COLO668 (cell line): ENCODE data around the gene NKIRAS2.

Source experiments
- DNase-seq: peaks from one replicate; lab custom pipeline; 2025; ENCODE audit not compliant: unreplicated experiment; lab: John Stamatoyannopoulos, UW

The NKIRAS2 gene

DNA sequence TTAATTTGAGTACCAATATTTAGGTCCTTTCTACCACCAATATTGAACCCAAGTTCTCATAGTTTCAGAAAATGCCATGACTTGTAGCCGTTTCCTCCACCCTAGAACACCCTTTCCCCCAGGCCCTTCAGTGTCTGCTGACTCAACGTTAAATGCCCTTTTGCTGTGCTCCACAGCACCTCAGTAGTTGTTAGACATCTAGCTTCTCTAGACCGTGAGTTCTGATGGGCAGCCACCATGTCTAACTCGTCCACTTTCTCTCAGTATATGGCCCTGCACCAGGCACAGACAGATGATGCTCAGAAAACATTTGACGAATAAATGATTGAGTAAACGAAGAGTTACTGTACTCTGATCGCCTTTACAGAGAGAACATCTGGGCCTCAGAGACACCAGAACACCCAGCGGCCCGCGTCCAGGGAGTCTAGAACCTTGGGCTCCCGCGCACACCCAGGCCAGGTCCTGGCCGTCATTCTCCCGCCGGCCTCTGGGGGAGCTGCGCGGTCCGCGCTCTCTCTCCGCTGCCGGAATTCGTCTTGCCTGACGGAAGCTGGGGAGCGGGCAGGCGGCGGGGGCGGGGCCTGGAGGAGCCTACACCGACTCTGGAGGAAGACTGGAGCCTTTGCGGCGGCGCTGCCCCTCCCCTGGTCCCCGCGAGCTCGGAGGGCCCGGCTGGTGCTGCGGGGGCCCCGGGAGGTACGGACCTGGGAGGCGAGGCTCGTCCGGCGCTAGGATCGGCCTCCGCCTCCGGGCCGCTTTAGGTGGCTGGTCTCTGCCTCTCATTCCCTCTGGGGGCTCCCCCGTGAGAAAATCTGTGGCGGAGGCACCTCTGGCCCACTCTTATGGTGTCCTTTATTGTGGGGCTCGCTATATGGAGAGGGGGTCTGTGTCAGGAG lies at the start of gene NKIRAS2:
Gene NKIRAS2, plus strand, starts transcription at position 582 of the 896 bp plus-strand sequence. CDS start 1,488 bp downstream, outside the sequence.
- peak; percentile 87 for DNase-seq

GRCh38 chr17:41970901-41971331 lies 49.0 kb upstream of the NKIRAS2 start:
- DNase-seq: no peak

- no peak for DNase-seq
Measured at GRCh38 chr17:41971721-41972523, 48.0 kb upstream of the NKIRAS2 start.

GRCh38 chr17:41972571-41973407 lies 47.1 kb upstream of the NKIRAS2 start:
- peak; percentile 62 for DNase-seq

GRCh38 chr17:41973408-41973811 lies 46.5 kb upstream of the NKIRAS2 start:
- no peak for DNase-seq

GRCh38 chr17:41974031-41974430 lies 45.9 kb upstream of the NKIRAS2 start:
- DNase-seq: no peak

GRCh38 chr17:41974658-41975057 lies 45.2 kb upstream of the NKIRAS2 start:
- no peak for DNase-seq

- no peak for DNase-seq
Measured at GRCh38 chr17:41975099-41976083, 44.5 kb upstream of the NKIRAS2 start.

DNA sequence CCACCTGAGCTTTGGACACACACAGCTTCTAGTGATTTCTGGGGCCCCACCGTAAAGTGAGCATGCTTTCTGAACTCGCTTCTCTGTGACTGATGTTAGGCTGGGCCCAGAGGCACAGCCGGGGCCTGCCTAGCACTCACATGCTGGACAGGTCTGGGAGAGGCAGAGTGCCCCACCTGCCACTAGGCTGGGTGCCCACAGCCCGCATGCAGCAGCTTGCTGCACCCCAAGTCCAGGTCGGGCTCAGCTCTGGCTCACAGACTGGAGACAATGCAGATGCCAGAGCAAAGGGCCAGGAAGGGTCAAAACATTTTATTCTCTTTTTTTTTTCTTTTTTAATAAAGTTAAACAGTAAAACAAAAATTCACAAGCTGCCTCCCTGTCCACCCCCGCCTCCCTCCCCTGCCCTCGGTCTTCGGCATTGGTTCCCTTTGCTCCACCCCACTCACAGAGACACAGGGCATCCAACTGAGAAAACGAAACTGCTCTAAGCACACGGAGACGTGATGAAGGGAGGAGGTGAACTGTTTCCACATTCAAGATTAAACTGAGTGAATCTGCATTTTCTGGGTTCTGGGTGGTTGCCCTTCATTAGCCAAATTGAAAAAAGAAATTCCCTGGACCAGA lies 43.6 kb upstream of the NKIRAS2 start:
- no peak for DNase-seq

DNA sequence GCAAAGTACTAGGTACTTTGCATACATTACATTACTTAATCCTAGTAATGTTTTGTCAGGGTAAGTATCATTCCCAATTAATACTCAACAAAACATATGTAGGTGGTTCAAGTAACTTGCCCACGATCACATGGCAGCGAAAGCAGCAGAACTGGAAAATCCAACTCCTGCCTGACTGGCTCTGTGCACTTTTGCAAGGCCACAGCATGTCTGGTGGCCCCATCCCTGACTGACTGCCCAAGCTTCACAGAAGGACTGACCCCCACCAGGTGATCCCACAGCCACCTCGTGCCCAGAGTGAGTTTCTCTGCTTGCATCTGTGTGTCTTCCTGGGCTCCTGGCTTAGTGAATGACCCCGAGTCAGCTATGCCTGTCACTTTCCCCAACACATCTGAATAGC lies 41.9 kb upstream of the NKIRAS2 start:
- DNase-seq: no peak

DNA sequence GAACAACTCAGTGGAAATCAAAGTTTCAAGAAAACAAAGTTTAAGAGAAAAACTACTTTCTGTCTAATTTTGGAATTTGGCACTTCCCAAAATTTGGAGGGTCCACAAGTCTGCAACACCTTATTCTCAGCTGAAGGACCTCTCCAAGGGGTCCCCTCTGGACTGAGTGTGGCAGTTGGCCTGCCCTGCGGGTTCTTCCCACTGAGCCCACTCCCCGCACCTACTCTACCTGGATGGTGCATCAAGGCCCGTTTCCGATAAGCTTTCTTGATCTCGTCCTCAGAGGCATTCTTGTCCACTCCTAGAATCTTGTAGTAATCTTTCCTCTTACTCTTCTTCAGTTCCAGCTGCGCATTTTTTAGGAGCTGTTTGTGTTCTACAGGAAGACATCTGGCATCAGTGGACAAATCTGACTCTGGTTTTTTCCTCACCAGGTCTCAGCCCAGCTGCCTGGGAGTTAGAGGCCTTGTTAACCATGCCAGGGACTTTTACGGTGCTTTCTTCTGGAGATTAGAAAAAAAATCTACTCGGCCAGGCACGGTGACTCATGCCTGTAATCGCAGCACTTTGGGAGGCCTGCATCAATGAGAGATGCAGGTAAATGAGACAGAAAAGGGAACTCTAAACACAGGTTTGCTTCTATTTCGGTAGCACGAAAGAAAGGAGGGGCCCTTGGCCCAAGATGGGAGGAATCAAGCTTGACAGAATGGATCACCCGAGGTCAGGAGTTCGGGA lies 37.7 kb upstream of the NKIRAS2 start:
- DNase-seq: no peak

GRCh38 chr17:41984454-41984853 lies 35.4 kb upstream of the NKIRAS2 start:
- DNase-seq: no peak

DNA sequence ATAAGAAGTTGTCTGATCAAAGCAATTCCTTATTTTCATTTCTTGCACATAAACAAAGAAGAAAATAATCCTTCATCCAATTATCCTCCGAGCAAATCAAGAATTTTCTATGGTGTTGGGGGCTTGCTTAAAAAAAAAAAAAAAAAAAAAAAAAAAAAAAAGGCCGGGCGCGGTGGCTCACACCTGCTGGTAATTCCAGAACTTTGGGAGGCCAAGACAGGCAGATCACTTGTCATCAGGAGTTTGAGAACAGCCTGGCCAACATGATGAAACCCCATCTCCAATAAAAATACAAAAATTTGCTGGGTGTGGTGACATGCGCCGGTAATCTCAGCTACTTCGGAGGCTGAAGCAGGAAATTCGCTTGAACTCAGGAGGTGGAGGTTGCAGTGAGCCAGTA lies 34.0 kb upstream of the NKIRAS2 start:
- no peak for DNase-seq

- DNase-seq: no peak
Measured at GRCh38 chr17:41986634-41987033, 33.3 kb upstream of the NKIRAS2 start.

- no peak for DNase-seq
Measured at GRCh38 chr17:41987642-41988041, 32.2 kb upstream of the NKIRAS2 start.

- DNase-seq: no peak
Measured at GRCh38 chr17:41988418-41988817, 31.5 kb upstream of the NKIRAS2 start.

DNA sequence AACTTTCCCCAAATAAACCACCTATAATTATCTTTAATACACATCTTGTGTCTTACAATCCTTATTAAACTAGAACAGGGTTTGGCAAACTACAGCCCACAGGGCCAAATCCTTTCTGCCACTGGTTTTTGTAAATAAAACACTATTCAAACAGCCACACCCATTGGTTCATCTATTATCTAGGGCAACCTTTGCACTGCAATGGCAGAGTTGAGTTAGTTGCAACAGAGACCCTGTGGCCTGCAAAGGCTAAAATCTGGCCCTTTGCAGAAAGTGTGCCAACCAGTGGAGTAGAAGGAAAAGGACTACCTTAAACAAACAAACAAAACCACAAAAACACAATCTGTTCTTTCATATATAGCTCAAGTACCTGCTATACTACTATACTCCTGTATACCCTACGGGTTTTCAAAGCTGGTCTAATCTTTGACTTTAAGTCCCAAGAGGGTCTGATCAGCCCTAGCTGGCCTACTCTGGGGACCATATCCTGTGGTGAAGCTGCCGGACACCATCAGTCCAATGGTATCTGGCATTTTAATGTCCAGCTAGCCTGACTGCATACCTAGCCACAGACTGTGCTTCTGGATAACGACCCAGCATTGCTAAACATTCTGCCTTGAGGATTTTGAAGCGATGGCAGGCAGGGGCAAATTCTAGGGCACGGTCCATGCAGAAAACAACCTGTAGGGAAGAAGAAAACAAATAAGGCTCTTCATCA lies 30.0 kb upstream of the NKIRAS2 start:
- peak; percentile 0 for DNase-seq

DNA sequence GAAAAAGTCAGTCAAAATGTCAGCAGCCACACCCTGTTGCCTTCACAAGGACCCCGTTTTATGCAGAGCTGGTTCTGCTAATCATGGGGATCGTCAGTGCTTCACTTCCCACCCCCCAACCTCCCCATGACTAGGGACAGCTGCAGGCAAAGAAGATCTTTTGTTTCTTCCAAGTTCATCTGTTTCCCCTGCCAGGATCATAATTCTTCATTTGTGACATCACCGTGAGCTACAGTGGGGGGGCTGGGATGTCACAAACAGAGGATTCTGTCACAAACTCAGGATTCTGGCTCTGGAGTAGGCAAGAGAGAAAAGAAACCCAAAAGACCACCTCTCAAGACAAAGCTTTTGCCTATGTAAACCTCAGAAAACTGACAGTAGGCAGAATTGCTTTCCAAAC lies 27.3 kb upstream of the NKIRAS2 start:
- no peak for DNase-seq
